Fibroblast of peridontal ligament (primary cell): ENCODE results near the gene ZNF518B.
"Not testable (repeated sequence)": the region's sequence is repeated elsewhere in the genome, so short reads cannot be mapped to it uniquely, and the experiment has no call there.

Experiments
- DNase-seq: peaks from one replicate; pipeline ENCODE4 v3.0.0-alpha.2; 2010; ENCODE audit errors: extremely low read depth

Gene ZNF518B

GRCh38 chr4:10456260-10456594, 999 bp downstream of the ZNF518B start:
- DNase-seq: no peak

GRCh38 chr4:10455133-10455532, 2.1 kb downstream of the ZNF518B start:
- no peak for DNase-seq

- DNase-seq: no peak
These were observed 2.5 kb downstream of the ZNF518B start for GRCh38 chr4:10454726-10455125.

GRCh38 chr4:10454121-10454520, 3.1 kb downstream of the ZNF518B start:
- no peak for DNase-seq

- no peak for DNase-seq
These were observed 8.2 kb downstream of the ZNF518B start for GRCh38 chr4:10448991-10449390.

GRCh38 chr4:10442976-10443375, 14.2 kb downstream of the ZNF518B start:
- no peak for DNase-seq

- DNase-seq: no peak
These were observed 15.7 kb downstream of the ZNF518B start for GRCh38 chr4:10441512-10441911.

GRCh38 chr4:10438924-10439323, 18.3 kb downstream of the ZNF518B start:
- DNase-seq: no peak

GRCh38 chr4:10437735-10438134, 19.5 kb downstream of the ZNF518B start:
- no peak for DNase-seq

- DNase-seq: not testable (repeated sequence)
These were observed 29.5 kb downstream of the ZNF518B start for GRCh38 chr4:10427680-10428079.

GRCh38 chr4:10421344-10422055, 35.7 kb downstream of the ZNF518B start:
- DNase-seq: no peak

- peak; percentile 19 for DNase-seq
These were observed 39.5 kb downstream of the ZNF518B start for GRCh38 chr4:10417740-10418139.

- DNase-seq: no peak
These were observed 40.8 kb downstream of the ZNF518B start for GRCh38 chr4:10416441-10416840.

- DNase-seq: no peak
These were observed 44.0 kb downstream of the ZNF518B start for GRCh38 chr4:10413177-10413576.

GRCh38 chr4:10405672-10406071, 51.6 kb downstream of the ZNF518B start:
- no peak for DNase-seq

- DNase-seq: peak; percentile 66
These were observed 53.4 kb downstream of the ZNF518B start for GRCh38 chr4:10403633-10404445.

GRCh38 chr4:10395971-10396580, 61.1 kb downstream of the ZNF518B start:
- no peak for DNase-seq
